K562 (cell line): ENCODE results near the gene WDR27. TPM values are rescaled to one million over a fixed set of nuclear protein-coding genes. Genes with fewer than 3 reads are reported as not detected.

Source experiments
- CEBPB ChIP-seq: fragments of 450-650 bp; IDR thresholded peaks from 2 replicates; pipeline ENCODE4 v1.6.1; 2016; ENCODE audit warnings: missing genetic modification characterization, missing compliant biosample characterization
- DMBX1 ChIP-seq: fragments of 250-450 bp; sonication (Bioruptor Pico); IDR thresholded peaks from 2 replicates; pipeline ENCODE4 v1.8.0; 2022; ENCODE audit warnings: inconsistent platforms, mild to moderate bottlenecking, moderate library complexity, borderline replicate concordance
- GTF2A2 ChIP-seq: IDR thresholded peaks from 2 replicates; pipeline ENCODE4 v1.6.1; 2016; ENCODE audit warnings: mild to moderate bottlenecking, missing genetic modification characterization, missing compliant biosample characterization
- HNRNPLL ChIP-seq: fragments of 200-400 bp; formaldehyde crosslinking; IDR thresholded peaks from 2 replicates; pipeline ENCODE4 v1.6.1; 2017; ENCODE audit warnings: low read length, low read depth, mild to moderate bottlenecking; ENCODE audit not compliant: poor library complexity, severe bottlenecking
- MECOM ChIP-seq: fragments of 250-450 bp; sonication (Bioruptor Pico); IDR thresholded peaks from 2 replicates; pipeline ENCODE4 v1.8.0; 2022; ENCODE audit warnings: inconsistent platforms
- PRMT5 ChIP-seq: sonication (generic); formaldehyde crosslinking; IDR thresholded peaks from 2 replicates; pipeline ENCODE4 v1.5.0; 2020; ENCODE audit warnings: missing genetic modification reagents
- SAFB ChIP-seq: fragments of 200-400 bp; formaldehyde crosslinking; IDR thresholded peaks from 2 replicates; pipeline ENCODE4 v1.6.1; 2017; ENCODE audit warnings: low read depth, low read length, borderline replicate concordance
- SAP30 ChIP-seq: fragments of 200-600 bp; sonication (generic); IDR thresholded peaks from 2 replicates; pipeline ENCODE4 v1.6.1; 2012; ENCODE audit warnings: borderline replicate concordance, low read depth, mild to moderate bottlenecking, moderate library complexity, low read length, control low read depth, inconsistent platforms; ENCODE audit not compliant: insufficient read depth, poor library complexity, severe bottlenecking
- SNIP1 ChIP-seq: fragments of 450-650 bp; IDR thresholded peaks from 2 replicates; pipeline ENCODE4 v1.7.1; 2017; ENCODE audit warnings: low read depth, mild to moderate bottlenecking
- U2AF2 ChIP-seq: fragments of 200-400 bp; formaldehyde crosslinking; optimal IDR thresholded peaks from 2 replicates; pipeline ENCODE3; 2017; ENCODE audit warnings: low read depth, mild to moderate bottlenecking, low read length
- ZFP30 ChIP-seq: fragments of 250-450 bp; sonication (Bioruptor Pico); IDR thresholded peaks from 2 replicates; pipeline ENCODE4 v1.8.0; 2022; ENCODE audit warnings: moderate library complexity, mild to moderate bottlenecking, inconsistent platforms, borderline replicate concordance
- ZNF224 ChIP-seq: sonication (generic); formaldehyde crosslinking; IDR thresholded peaks from 2 replicates; pipeline ENCODE4 v1.8.0; 2022; ENCODE audit warnings: mild to moderate bottlenecking, missing genetic modification reagents
- ZNF24 ChIP-seq: fragments of 450-650 bp; IDR thresholded peaks from 2 replicates; pipeline ENCODE4 v1.6.1; 2016
- ZNF551 ChIP-seq: fragments of 250-450 bp; sonication (Bioruptor Pico); IDR thresholded peaks from 2 replicates; pipeline ENCODE4 v1.5.0; 2021; ENCODE audit warnings: mild to moderate bottlenecking, moderate library complexity
- ZNF668 ChIP-seq: fragments of 250-450 bp; sonication (Bioruptor Pico); IDR thresholded peaks from 2 replicates; pipeline ENCODE4 v1.8.0; 2022; ENCODE audit warnings: mild to moderate bottlenecking, inconsistent platforms
- ZNF717 ChIP-seq: fragments of 250-450 bp; sonication (Bioruptor Pico); IDR thresholded peaks from 2 replicates; pipeline ENCODE4 v1.5.0; 2021
- ZNF77 ChIP-seq: fragments of 250-450 bp; sonication (Bioruptor Pico); IDR thresholded peaks from 2 replicates; pipeline ENCODE4 v1.5.0; 2020
- polyA plus RNA-seq, 8 experiments: library from polyadenylated mRNA; depleted of rRNA in 4 of 8; stranded (reverse) in 5 of 8; unstranded in 3 of 8; fragments of >200 nt; fragmentation: Nextera tagmentation in 2 of 8; fragmentation: Illumina TruSeq in 1 of 8; extraction: Ambion mirVana in 2 of 8; extraction: Trizol in 1 of 8; gene quantifications; 2 replicates each; pipeline versions ENCODE4 v1.2.1 to v1.2.3, GENCODE V29; 2011 to 2014; ENCODE audit warnings: inconsistent platforms in 1 of 8, missing spikeins in 1 of 8
- total RNA-seq, 7 experiments: library from RNA; depleted of rRNA in 6 of 7; stranded (reverse); fragments of >200 nt in 6 of 7; fragmentation: Illumina TruSeq in 2 of 7; extraction: Trizol in 2 of 7; gene quantifications; 2 replicates each; pipeline versions ENCODE4 v1.2.1 to v1.2.3, GENCODE V29; 2011 to 2021; ENCODE audit warnings: low replicate concordance in 1 of 7
- TF ChIP-seq, protein P1 (sequence below): conservative IDR thresholded peaks from 2 replicates; pipeline ENCODE4 v1.6.1; 2011; ENCODE audit warnings: low read depth, mild to moderate bottlenecking, low read length; ENCODE audit not compliant: control insufficient read depth
- TF ChIP-seq, protein P2 (sequence below), 2 experiments: fragments of 450-650 bp in 1 of 2; sonication (generic) in 1 of 2; formaldehyde crosslinking; conservative IDR thresholded peaks; 2 replicates each; pipeline versions ENCODE4 v1.4.0 to v1.8.1; 2020 to 2022; ENCODE audit warnings: mild to moderate bottlenecking in 1 of 2, missing genetic modification reagents in 1 of 2
- TF ChIP-seq, protein P3 (sequence below): fragments of 450-650 bp; formaldehyde crosslinking; IDR thresholded peaks from 2 replicates; pipeline ENCODE4 v1.4.0; 2020; ENCODE audit warnings: mild to moderate bottlenecking, mixed read lengths
- TF ChIP-seq, protein P4 (sequence below), 3 experiments: IDR thresholded peaks in 2 of 3; conservative IDR thresholded peaks in 1 of 3; 2 replicates each; pipeline ENCODE4 v1.5.1; 2011 to 2012; ENCODE audit warnings: low read length in 3 of 3, mild to moderate bottlenecking in 3 of 3, control low read depth in 2 of 3, improper control_type of control experiment in 1 of 3, inconsistent platforms in 1 of 3, low read depth in 1 of 3, mixed read lengths in 1 of 3, moderate library complexity in 1 of 3; ENCODE audit not compliant: insufficient read depth in 2 of 3

WDR27 gene
- total and polyA plus RNA-seq, 9 of the 15 experiments (the other 6 are each of a cell fraction or from before 2014, with no cell fraction given) = 4.3 to 77.2 (median 22.7) TPM

DNA sequence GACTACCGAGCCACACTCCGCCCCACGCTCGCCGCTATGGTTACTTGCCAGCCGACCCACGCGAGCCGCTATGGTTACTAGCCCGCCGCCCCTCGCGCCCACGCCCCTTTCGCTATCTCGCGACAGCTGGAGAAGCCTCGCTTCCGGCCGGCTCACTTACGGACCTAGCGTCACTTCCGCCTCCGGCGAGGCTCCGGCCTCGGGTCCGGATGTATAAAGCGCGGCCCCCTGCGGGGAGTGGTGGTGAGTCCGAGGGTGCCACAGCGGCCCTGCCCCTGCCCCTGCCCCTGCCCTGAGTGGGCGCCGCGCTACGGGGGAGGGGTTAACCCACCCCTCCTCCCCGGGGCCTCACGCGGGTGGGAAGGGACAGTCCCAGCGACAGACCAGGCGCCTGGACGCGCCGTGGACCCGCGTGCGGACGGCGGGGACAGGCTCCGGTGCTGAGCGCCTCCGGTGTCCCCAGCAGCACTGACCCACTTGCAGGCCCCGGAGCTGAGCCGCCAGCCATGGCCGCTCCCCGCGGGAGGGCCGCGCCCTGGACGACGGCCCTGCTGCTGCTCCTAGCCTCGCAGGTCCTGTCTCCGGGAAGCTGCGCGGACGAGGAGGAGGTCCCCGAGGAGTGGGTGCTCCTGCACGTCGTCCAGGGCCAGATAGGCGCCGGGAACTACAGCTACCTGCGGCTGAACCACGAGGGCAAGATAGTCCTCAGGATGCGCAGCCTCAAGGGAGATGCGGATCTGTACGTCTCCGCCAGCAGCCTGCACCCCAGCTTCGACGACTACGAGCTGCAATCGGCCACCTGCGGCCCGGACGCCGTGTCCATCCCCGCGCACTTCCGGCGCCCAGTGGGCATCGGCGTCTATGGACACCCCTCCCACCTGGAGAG, at the start of gene WDR27, which contains the start of gene C6orf120 (continued):
- TF ChIP-seq, protein P1, sequence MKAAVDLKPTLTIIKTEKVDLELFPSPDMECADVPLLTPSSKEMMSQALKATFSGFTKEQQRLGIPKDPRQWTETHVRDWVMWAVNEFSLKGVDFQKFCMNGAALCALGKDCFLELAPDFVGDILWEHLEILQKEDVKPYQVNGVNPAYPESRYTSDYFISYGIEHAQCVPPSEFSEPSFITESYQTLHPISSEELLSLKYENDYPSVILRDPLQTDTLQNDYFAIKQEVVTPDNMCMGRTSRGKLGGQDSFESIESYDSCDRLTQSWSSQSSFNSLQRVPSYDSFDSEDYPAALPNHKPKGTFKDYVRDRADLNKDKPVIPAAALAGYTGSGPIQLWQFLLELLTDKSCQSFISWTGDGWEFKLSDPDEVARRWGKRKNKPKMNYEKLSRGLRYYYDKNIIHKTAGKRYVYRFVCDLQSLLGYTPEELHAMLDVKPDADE = peak; percentile 78; the same call in 1 of the 2 replicates
- no peak for TF ChIP-seq SNIP1
- TF ChIP-seq HNRNPLL = no peak
- TF ChIP-seq SAP30 = peak; percentile 56
- no peak for TF ChIP-seq MECOM (CRISPR knock-in tag)
- no peak for TF ChIP-seq ZNF224 (CRISPR knock-in tag)
- TF ChIP-seq CEBPB (tag) = no peak
- TF ChIP-seq, protein P2, sequence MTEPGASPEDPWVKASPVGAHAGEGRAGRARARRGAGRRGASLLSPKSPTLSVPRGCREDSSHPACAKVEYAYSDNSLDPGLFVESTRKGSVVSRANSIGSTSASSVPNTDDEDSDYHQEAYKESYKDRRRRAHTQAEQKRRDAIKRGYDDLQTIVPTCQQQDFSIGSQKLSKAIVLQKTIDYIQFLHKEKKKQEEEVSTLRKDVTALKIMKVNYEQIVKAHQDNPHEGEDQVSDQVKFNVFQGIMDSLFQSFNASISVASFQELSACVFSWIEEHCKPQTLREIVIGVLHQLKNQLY (CRISPR knock-in tag; conservative IDR thresholded peaks at IDR 0.05) = no peak; a peak in 1 of 4 replicates
- TF ChIP-seq ZNF24 = no peak
- TF ChIP-seq U2AF2 = no peak
- TF ChIP-seq, protein P3, sequence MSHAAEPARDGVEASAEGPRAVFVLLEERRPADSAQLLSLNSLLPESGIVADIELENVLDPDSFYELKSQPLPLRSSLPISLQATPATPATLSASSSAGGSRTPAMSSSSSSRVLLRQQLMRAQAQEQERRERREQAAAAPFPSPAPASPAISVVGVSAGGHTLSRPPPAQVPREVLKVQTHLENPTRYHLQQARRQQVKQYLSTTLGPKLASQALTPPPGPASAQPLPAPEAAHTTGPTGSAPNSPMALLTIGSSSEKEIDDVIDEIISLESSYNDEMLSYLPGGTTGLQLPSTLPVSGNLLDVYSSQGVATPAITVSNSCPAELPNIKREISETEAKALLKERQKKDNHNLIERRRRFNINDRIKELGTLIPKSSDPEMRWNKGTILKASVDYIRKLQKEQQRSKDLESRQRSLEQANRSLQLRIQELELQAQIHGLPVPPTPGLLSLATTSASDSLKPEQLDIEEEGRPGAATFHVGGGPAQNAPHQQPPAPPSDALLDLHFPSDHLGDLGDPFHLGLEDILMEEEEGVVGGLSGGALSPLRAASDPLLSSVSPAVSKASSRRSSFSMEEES (CRISPR knock-in tag) = no peak
- TF ChIP-seq, protein P4, sequence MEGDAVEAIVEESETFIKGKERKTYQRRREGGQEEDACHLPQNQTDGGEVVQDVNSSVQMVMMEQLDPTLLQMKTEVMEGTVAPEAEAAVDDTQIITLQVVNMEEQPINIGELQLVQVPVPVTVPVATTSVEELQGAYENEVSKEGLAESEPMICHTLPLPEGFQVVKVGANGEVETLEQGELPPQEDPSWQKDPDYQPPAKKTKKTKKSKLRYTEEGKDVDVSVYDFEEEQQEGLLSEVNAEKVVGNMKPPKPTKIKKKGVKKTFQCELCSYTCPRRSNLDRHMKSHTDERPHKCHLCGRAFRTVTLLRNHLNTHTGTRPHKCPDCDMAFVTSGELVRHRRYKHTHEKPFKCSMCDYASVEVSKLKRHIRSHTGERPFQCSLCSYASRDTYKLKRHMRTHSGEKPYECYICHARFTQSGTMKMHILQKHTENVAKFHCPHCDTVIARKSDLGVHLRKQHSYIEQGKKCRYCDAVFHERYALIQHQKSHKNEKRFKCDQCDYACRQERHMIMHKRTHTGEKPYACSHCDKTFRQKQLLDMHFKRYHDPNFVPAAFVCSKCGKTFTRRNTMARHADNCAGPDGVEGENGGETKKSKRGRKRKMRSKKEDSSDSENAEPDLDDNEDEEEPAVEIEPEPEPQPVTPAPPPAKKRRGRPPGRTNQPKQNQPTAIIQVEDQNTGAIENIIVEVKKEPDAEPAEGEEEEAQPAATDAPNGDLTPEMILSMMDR (IDR thresholded peaks at IDR 0.05 in 2 of 3, conservative IDR thresholded peaks at IDR 0.05 in 1 of 3; ENCODE audit: insufficient read depth in 2 of 3, low read depth in 1 of 3, low read length in 3 of 3) = peak in 1 of 3 experiments; percentile 24; a peak in 2 of 6 replicates
- no peak for TF ChIP-seq PRMT5 (CRISPR knock-in tag)
- TF ChIP-seq ZNF551 (CRISPR knock-in tag) = no peak
- TF ChIP-seq ZNF717 (CRISPR knock-in tag) = no peak
- TF ChIP-seq ZNF77 (CRISPR knock-in tag) = no peak
- TF ChIP-seq ZFP30 (CRISPR knock-in tag) = no peak
- TF ChIP-seq SAFB = peak; percentile 92
- TF ChIP-seq DMBX1 (CRISPR knock-in tag) = no peak
- no peak for TF ChIP-seq ZNF668
- no peak for TF ChIP-seq GTF2A2 (tag)
